ENCODE measurements around the gene PCDH9. TPM values are rescaled to one million over a fixed set of nuclear protein-coding genes. Genes with fewer than 3 reads are reported as not detected.

Gene PCDH9
- total RNA-seq, 2 donors from 2014 or later, result 0.95 to 1.8 TPM

DNA sequence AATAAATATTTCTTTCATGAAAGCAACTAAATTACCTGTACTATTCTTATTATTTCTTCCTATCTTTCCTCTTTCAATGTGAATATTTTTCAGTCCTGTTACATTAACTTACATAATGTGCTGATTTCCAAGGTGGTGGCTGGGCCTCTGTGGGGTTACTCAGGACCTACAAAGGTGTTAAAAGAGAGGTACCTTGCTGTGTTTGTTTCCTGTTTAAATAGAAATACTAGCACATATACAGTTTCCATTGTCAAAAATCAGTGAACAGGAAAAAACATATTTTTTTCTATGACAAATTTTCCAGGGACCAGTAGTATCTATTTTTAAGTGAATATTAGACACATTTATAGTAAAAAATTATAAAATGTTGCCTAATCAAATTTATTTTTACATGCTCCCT, 8.7 kb upstream of the PCDH9 start:
- no peak overlapping the region for H3K27ac Mint-ChIP-seq
- TF ChIP-seq CTCF (conservative IDR thresholded peaks at IDR 0.05), result no peak
- no peaks in the 10 kb centered on the region for H3K9me3 ChIP-seq (ENCODE audit: control insufficient read depth, low read length)
- H3K9me3 Mint-ChIP-seq, result no peaks in the 10 kb centered on the region
- no peaks in the 10 kb centered on the region for H3K36me3 Mint-ChIP-seq (ENCODE audit: low read depth)
- no peak for DNase-seq
- H3K27me3 Mint-ChIP-seq (ENCODE audit: insufficient read depth), result no peaks in the 10 kb centered on the region
- no peak overlapping the region for H3K9ac ChIP-seq (ENCODE audit: extremely low read depth, low read length, poor library complexity, severe bottlenecking)
- peaks cover 22% of the 10 kb centered on the region for H3K4me1 Mint-ChIP-seq
- H3K36me3 ChIP-seq (ENCODE audit: control insufficient read depth, insufficient read depth, low read length), result no peaks in the 10 kb centered on the region
- H3K27ac ChIP-seq (ENCODE audit: low read depth, low read length), result no peak overlapping the region
- H3K4me3 Mint-ChIP-seq, result no peak overlapping the region
- no peaks in the 10 kb centered on the region for H3K27me3 ChIP-seq (ENCODE audit: control insufficient read depth, insufficient read depth, low read length, poor library complexity, severe bottlenecking)
- no peak overlapping the region for H3K4me3 ChIP-seq (ENCODE audit: low read length)
- H3K4me1 ChIP-seq (ENCODE audit: control insufficient read depth, insufficient read depth, low read length), result peaks cover 4% of the 10 kb centered on the region

DNA sequence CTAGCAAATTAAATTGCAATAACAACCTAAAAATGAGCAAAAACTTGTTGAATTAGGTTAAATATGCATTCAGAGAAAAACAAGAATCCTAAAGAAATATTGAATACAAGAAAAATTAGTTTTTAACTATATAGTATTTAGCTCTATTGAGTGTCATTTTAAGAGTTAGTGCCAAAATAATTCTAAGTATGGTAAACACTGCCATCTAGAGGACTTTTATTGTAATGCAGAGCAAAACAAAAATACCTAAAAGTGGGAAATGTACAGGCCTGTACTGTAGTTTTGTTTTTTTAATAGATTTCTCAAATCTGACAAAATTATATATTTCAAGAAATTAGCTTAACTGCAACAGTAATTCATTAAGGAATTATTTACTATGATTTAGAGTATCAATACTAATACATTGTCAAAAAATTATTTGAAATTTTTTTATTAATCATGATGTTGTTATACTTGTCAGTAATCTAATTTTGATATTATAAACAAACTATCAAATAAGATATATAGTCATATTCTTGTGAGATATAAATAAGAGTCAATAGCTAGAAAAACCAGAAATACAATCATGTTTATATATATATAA, 8.2 kb upstream of the PCDH9 start:
- Mint-ChIP-seq H3K4me1 (peaks cover 26% of the 10 kb centered on the region), H3K27ac (no peak overlapping the region), H3K27me3 (ENCODE audit: insufficient read depth) (no peaks in the 10 kb centered on the region), H3K36me3 (ENCODE audit: low read depth) (no peaks in the 10 kb centered on the region), H3K4me3 (no peak overlapping the region), H3K9me3 (no peaks in the 10 kb centered on the region)
- H3K27ac ChIP-seq (ENCODE audit: low read depth, low read length), result no peak overlapping the region
- H3K4me3 ChIP-seq (ENCODE audit: low read length), result no peak overlapping the region
- H3K4me1 ChIP-seq (ENCODE audit: control insufficient read depth, insufficient read depth, low read length), result peaks cover 4% of the 10 kb centered on the region
- H3K27me3 ChIP-seq (ENCODE audit: control insufficient read depth, insufficient read depth, low read length, poor library complexity, severe bottlenecking), result no peaks in the 10 kb centered on the region
- H3K36me3 ChIP-seq (ENCODE audit: control insufficient read depth, insufficient read depth, low read length), result no peaks in the 10 kb centered on the region
- peak; percentile 91 for TF ChIP-seq CTCF (conservative IDR thresholded peaks at IDR 0.05)
- no peaks in the 10 kb centered on the region for H3K9me3 ChIP-seq (ENCODE audit: control insufficient read depth, low read length)
- no peak overlapping the region for H3K9ac ChIP-seq (ENCODE audit: extremely low read depth, low read length, poor library complexity, severe bottlenecking)
- no peak for DNase-seq

- 10% methylated on average over 1 of the region's 2 CpGs; no CpG with 5 or more reads in 1 of the 2 experiments for WGBS, 2 experiments (ENCODE audit: insufficient coverage in 1 of 2, insufficient read length in 1 of 2)
Observed at GRCh38 chr13:67235265-67235664, 5.1 kb upstream of the PCDH9 start.

More at GRCh38 chr13:67235265-67235664, 5.1 kb upstream of the PCDH9 start:
- H3K9me3 Mint-ChIP-seq, result no peaks in the 10 kb centered on the region
- H3K4me1 Mint-ChIP-seq, result peaks cover 34% of the 10 kb centered on the region
- H3K36me3 Mint-ChIP-seq (ENCODE audit: low read depth), result no peaks in the 10 kb centered on the region
- no peak overlapping the region for H3K27ac ChIP-seq (ENCODE audit: low read depth, low read length)
- no peaks in the 10 kb centered on the region for H3K27me3 Mint-ChIP-seq (ENCODE audit: insufficient read depth)
- H3K4me1 ChIP-seq (ENCODE audit: control insufficient read depth, insufficient read depth, low read length), result peaks cover 8% of the 10 kb centered on the region
- no peak for DNase-seq
- no peaks in the 10 kb centered on the region for H3K36me3 ChIP-seq (ENCODE audit: control insufficient read depth, insufficient read depth, low read length)
- no peak overlapping the region for H3K4me3 ChIP-seq (ENCODE audit: low read length)
- no peaks in the 10 kb centered on the region for H3K27me3 ChIP-seq (ENCODE audit: control insufficient read depth, insufficient read depth, low read length, poor library complexity, severe bottlenecking)
- no peak for TF ChIP-seq CTCF (conservative IDR thresholded peaks at IDR 0.05)
- H3K27ac Mint-ChIP-seq, result peak overlapping the region; percentile 19
- no peak overlapping the region for H3K9ac ChIP-seq (ENCODE audit: extremely low read depth, low read length, poor library complexity, severe bottlenecking)
- H3K9me3 ChIP-seq (ENCODE audit: control insufficient read depth, low read length), result no peaks in the 10 kb centered on the region
- H3K4me3 Mint-ChIP-seq, result no peak overlapping the region
